GM19238 (cell line): Measurements from ENCODE around the gene GJB3.
"Not testable (repeated sequence)": the region's sequence is repeated elsewhere in the genome, so short reads cannot be mapped to it uniquely, and the experiment has no call there.

Experiments used
- DNase-seq: peaks from one replicate; pipeline ENCODE4 v3.0.0; 2011; ENCODE audit warnings: low spot score; ENCODE audit not compliant: insufficient read length

Gene GJB3

GRCh38 chr1:34759503-34760357 lies 21.3 kb upstream of the GJB3 start, which contains the start of gene GJB4:
TSS of gene GJB4 (plus strand) at chr1:34759740. CDS start at chr1:34761255, 1,515 bp downstream.
- DNase-seq = no peak

GRCh38 chr1:34761176-34761761 lies 19.7 kb upstream of the GJB3 start:
- DNase-seq = no peak

- DNase-seq = no peak
These were observed 19.2 kb upstream of the GJB3 start for GRCh38 chr1:34761776-34762307.

- DNase-seq = no peak
These were observed 18.4 kb upstream of the GJB3 start for GRCh38 chr1:34762474-34763141.

GRCh38 chr1:34763142-34763781 lies 17.8 kb upstream of the GJB3 start:
- no peak for DNase-seq

GRCh38 chr1:34768856-34769255 lies 12.2 kb upstream of the GJB3 start:
- DNase-seq = no peak

GRCh38 chr1:34770891-34771504 lies 10.0 kb upstream of the GJB3 start:
- DNase-seq = no peak

- DNase-seq = no peak
These were observed 9.2 kb upstream of the GJB3 start for GRCh38 chr1:34771573-34772371.

- DNase-seq = not testable (repeated sequence)
These were observed 7.9 kb upstream of the GJB3 start for GRCh38 chr1:34773114-34773513.

GRCh38 chr1:34774957-34775356 lies 6.1 kb upstream of the GJB3 start:
- no peak for DNase-seq

- DNase-seq = no peak
These were observed 4.1 kb upstream of the GJB3 start for GRCh38 chr1:34776911-34777310.

- no peak for DNase-seq
These were observed 3.3 kb upstream of the GJB3 start for GRCh38 chr1:34777519-34778321.

- DNase-seq = no peak
These were observed 2.6 kb upstream of the GJB3 start for GRCh38 chr1:34778381-34778780.

GRCh38 chr1:34779005-34779404 lies 2.0 kb upstream of the GJB3 start:
- DNase-seq = no peak

- DNase-seq = no peak
These were observed 1.5 kb upstream of the GJB3 start for GRCh38 chr1:34779526-34779925.

GRCh38 chr1:34779962-34780361 lies 1.1 kb upstream of the GJB3 start:
- no peak for DNase-seq

- DNase-seq = no peak
These were observed 486 bp upstream of the GJB3 start for GRCh38 chr1:34780528-34780927.

GRCh38 chr1:34781844-34782391 lies 904 bp downstream of the GJB3 start:
- DNase-seq = no peak

GRCh38 chr1:34784751-34785221 lies 3.8 kb downstream of the GJB3 start:
- DNase-seq = no peak
